DND-41 (cell line): ENCODE data around the gene SHPK.

Source experiments
- ATAC-seq: fragments of 200-7000 bp; cut with Tn5 transposase; 3 replicates; pipeline ENCODE4 v1.9.1; 2021; ENCODE audit warnings: low read depth; ENCODE audit not compliant: insufficient read depth
- DNase-seq: peaks from one replicate; pipeline ENCODE4 v3.0.0-alpha.2; 2020
- H2AFZ ChIP-seq: 2 replicates; pipeline ENCODE4 v1.6.0; 2012; ENCODE audit warnings: low read depth, low read length
- H3K27ac ChIP-seq: 2 replicates; pipeline ENCODE4 v1.5.1; 2012; ENCODE audit warnings: low read length, inconsistent platforms
- H3K27me3 ChIP-seq: fragments of 200-600 bp; sonication (generic); 2 replicates; pipeline ENCODE4 v1.6.0; 2012; ENCODE audit warnings: low read length, mild to moderate bottlenecking, inconsistent platforms; ENCODE audit not compliant: insufficient read depth, poor library complexity
- H3K36me3 ChIP-seq: 2 replicates; pipeline ENCODE4 v1.5.1; 2012; ENCODE audit warnings: low read length, inconsistent platforms; ENCODE audit not compliant: insufficient read depth
- H3K4me1 ChIP-seq: 2 replicates; pipeline ENCODE4 v1.5.1; 2012; ENCODE audit warnings: mild to moderate bottlenecking, low read length; ENCODE audit not compliant: insufficient read depth
- H3K4me2 ChIP-seq: 2 replicates; pipeline ENCODE4 v1.6.0; 2012; ENCODE audit warnings: mild to moderate bottlenecking, moderate library complexity, low read length, inconsistent platforms; ENCODE audit not compliant: insufficient read depth
- H3K4me3 ChIP-seq, 2 experiments: fragments of 200-600 bp in 1 of 2; shearing (Covaris generic) in 1 of 2; 2 replicates each; pipeline ENCODE4 v1.5.1; 2012 to 2016; ENCODE audit warnings: inconsistent platforms in 2 of 2, low read length in 2 of 2, mild to moderate bottlenecking in 2 of 2, low read depth in 1 of 2, moderate library complexity in 1 of 2
- H3K79me2 ChIP-seq: 2 replicates; pipeline ENCODE4 v1.6.0; 2012; ENCODE audit warnings: low read length, inconsistent platforms; ENCODE audit not compliant: insufficient read depth
- H3K9ac ChIP-seq: 2 replicates; pipeline ENCODE4 v1.6.0; 2012; ENCODE audit warnings: low read depth, mild to moderate bottlenecking, inconsistent platforms, low read length, moderate library complexity
- H3K9me3 ChIP-seq: 2 replicates; pipeline ENCODE4 v1.5.1; 2012; ENCODE audit warnings: low read length, moderate library complexity, mild to moderate bottlenecking, inconsistent platforms; ENCODE audit not compliant: insufficient read depth, severe bottlenecking
- H4K20me1 ChIP-seq: 2 replicates; pipeline ENCODE4 v1.6.0; 2012; ENCODE audit warnings: low read length; ENCODE audit not compliant: insufficient read depth
- EZH2 ChIP-seq: IDR thresholded peaks from 3 replicates; pipeline ENCODE4 v1.6.1; 2012; ENCODE audit warnings: borderline replicate concordance, low read depth, mild to moderate bottlenecking, moderate library complexity, low read length, inconsistent platforms; ENCODE audit not compliant: severe bottlenecking
- TF ChIP-seq, protein P1 (sequence below): IDR thresholded peaks from 2 replicates; pipeline ENCODE4 v1.5.1; 2012; ENCODE audit warnings: borderline replicate concordance, low read length, moderate library complexity, mild to moderate bottlenecking; ENCODE audit not compliant: poor library complexity, severe bottlenecking; ENCODE audit errors: extremely low read depth

Gene SHPK

DNA sequence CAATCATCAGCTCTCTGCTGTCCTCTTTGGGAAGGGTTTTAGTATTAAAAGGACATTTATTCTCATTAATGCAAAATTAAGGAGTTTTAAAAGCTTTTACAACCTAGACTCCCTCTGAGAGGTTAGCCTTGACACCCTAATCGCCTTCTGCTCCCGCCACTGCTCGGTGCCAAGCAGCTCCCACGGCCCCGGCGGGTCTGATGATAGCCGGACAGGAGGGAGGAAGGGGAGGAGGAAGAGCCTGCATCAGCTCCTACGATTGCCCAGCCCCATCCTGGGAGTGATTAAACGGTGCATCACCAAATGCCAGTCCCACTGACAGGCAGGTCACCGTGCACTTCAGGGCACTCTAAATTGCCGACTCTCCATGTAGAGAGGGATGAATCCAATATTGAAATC lies 8.3 kb downstream of the SHPK start:
- no peak for DNase-seq
- Histone ChIP-seq H3K9me3 (no peaks in the 10 kb centered on the region), H4K20me1 (peaks cover 7% of the 10 kb centered on the region; the same call in 1 of the 2 replicates), H3K4me3 (no peak overlapping the region), H3K27me3 (no peaks in the 10 kb centered on the region), H3K4me1 (0 out of 2 replicates have a peak, but pooled peaks cover 4% of the 10 kb centered on the region), H3K4me2 (no peak overlapping the region), H3K79me2 (peaks cover 10% of the 10 kb centered on the region), H3K27ac (no peak overlapping the region), H3K36me3 (peaks cover 62% of the 10 kb centered on the region), H2AFZ (no peak overlapping the region), H3K9ac (no peak overlapping the region)
- ATAC-seq = no peak
- no peak for TF ChIP-seq EZH2

DNA sequence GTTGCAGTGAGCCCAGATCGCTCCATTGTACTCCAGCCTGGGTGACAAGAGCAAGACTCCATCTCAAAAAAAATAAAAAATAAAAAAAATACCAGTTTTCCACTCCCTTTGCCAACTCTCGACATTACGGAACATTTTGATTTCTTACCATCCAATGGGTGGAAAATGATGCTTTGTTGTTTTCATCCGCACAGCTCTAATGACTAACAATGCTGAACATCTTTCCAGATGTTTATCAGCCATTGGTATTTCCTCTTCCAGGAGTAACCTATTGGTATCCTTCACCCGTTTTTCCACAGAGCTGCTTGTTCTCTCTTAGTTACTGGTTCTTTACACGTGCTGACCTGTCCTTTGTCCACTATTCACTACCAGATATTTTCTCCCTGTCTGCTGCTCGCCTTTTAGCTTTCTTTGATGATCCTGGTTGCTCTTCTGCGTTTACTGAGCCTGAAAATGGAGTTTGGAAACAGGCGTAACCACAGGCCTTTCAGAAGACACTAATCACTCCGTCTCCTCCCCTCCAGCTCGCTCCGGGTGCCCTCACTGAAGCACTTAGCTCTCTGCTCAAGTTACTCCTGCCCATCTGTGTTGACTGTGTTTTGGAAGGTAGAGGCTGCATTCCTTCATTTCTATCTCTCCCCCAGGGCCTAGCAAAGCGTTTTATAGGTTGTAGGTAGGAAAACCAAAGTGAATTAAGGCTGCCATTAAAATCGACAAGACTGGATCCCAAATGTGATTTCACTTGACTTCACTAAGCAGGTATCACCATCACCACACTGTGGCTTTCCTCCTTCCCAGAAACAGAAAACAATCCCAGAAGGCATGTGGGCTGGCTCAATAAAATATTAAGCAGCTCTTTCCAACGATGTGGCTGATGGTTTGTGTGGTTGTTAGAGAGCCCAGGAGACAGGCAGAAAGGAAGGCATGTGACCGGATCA lies 8.9 kb downstream of the SHPK start:
- no peak overlapping the region for H3K9ac ChIP-seq
- H2AFZ ChIP-seq = no peak overlapping the region
- H3K4me3 ChIP-seq = no peak overlapping the region
- H3K79me2 ChIP-seq = peaks cover 4% of the 10 kb centered on the region; the same call in 1 of the 2 replicates
- no peaks in the 10 kb centered on the region for H3K9me3 ChIP-seq
- peaks cover 60% of the 10 kb centered on the region for H3K36me3 ChIP-seq
- DNase-seq (no peak), ATAC-seq (no peak)
- H3K4me1 ChIP-seq = no peaks in the 10 kb centered on the region
- H4K20me1 ChIP-seq = peaks cover 4% of the 10 kb centered on the region; the same call in 1 of the 2 replicates
- no peaks in the 10 kb centered on the region for H3K27me3 ChIP-seq
- TF ChIP-seq, protein P1, sequence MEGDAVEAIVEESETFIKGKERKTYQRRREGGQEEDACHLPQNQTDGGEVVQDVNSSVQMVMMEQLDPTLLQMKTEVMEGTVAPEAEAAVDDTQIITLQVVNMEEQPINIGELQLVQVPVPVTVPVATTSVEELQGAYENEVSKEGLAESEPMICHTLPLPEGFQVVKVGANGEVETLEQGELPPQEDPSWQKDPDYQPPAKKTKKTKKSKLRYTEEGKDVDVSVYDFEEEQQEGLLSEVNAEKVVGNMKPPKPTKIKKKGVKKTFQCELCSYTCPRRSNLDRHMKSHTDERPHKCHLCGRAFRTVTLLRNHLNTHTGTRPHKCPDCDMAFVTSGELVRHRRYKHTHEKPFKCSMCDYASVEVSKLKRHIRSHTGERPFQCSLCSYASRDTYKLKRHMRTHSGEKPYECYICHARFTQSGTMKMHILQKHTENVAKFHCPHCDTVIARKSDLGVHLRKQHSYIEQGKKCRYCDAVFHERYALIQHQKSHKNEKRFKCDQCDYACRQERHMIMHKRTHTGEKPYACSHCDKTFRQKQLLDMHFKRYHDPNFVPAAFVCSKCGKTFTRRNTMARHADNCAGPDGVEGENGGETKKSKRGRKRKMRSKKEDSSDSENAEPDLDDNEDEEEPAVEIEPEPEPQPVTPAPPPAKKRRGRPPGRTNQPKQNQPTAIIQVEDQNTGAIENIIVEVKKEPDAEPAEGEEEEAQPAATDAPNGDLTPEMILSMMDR = no peak
- no peak for TF ChIP-seq EZH2
- H3K27ac ChIP-seq = no peak overlapping the region
- H3K4me2 ChIP-seq = no peak overlapping the region

DNA sequence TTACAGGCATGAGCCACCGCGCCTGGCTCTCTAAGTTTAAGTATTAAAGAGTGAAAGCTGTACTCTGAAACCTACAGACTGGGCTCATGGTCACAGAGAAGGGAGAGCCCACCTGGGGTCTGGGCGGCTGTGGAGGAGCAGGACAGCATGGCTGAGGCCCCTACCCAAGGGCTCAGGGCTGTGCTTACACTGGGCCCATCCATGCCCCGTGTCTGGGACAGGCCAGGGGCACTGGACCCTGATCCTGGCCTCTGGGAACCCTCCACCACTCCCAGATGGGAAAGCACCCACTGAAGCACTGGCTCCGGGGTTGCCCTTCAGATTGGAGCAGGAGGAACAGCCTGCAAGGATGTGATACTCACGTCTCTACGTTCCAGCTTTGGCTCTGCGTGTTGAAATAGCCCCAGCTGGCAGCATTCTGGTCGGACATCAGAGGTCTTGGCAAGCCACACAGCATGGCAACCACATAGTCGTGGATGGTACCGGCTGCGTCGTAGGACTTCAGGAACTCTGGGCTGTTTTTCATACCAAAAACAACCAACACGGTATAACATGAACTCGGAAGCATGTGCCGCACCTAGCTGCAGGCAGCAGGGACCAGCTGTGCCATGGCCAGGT lies 13.0 kb downstream of the SHPK start:
- TF ChIP-seq, protein P1 = no peak
- no peak for TF ChIP-seq EZH2
- Histone ChIP-seq H2AFZ (no peak overlapping the region), H3K4me2 (no peak overlapping the region), H3K9ac (no peak overlapping the region), H4K20me1 (no peaks in the 10 kb centered on the region), H3K4me3 (no peak overlapping the region), H3K36me3 (peaks cover 60% of the 10 kb centered on the region), H3K9me3 (no peaks in the 10 kb centered on the region), H3K4me1 (no peaks in the 10 kb centered on the region), H3K27ac (no peak overlapping the region), H3K79me2 (no peaks in the 10 kb centered on the region), H3K27me3 (no peaks in the 10 kb centered on the region)
- ATAC-seq = no peak
- no peak for DNase-seq

DNA sequence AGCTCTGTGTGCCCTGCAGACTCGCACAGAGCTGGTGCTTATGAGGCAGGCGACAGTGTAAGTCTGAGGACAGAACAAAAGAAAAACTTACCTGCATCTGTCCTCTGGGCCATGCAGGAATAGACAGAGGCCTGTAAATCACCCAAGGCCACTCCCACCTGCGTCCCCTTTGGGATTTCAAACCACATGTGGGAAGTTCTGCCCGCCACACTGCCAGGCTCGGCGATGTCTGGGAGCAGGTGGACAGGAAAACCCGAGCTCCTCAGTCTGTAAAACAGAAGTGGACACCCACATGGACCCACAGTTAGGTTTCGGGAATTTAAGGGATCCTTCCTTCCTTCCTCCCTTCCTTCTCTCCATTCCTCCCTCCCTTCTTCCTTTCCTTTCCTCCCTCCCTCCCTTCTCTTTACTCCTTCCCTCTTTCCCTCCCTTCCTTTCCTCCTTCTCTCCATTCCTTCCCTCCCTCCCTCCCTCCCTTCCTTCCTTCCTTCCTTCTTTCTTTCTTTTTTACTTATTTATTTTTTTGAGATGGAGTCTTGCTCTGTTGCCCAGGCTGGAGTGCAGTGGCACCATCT lies 14.8 kb downstream of the SHPK start:
- Histone ChIP-seq H3K27ac (no peak overlapping the region), H2AFZ (no peak overlapping the region), H4K20me1 (no peaks in the 10 kb centered on the region), H3K27me3 (no peaks in the 10 kb centered on the region), H3K36me3 (peaks cover 63% of the 10 kb centered on the region), H3K79me2 (no peaks in the 10 kb centered on the region), H3K4me2 (no peak overlapping the region), H3K4me1 (no peaks in the 10 kb centered on the region), H3K9me3 (peaks cover 3% of the 10 kb centered on the region), H3K4me3 (no peak overlapping the region), H3K9ac (no peak overlapping the region)
- DNase-seq (no peak), ATAC-seq (no peak)
- no peak for TF ChIP-seq EZH2
- TF ChIP-seq, protein P1 = no peak
